GM12892 (cell line): ENCODE results near the gene MICAL3.

Experiments
- POLR2AphosphoS5 ChIP-seq: IDR thresholded peaks from 2 replicates; pipeline ENCODE4 v1.6.1; 2011; ENCODE audit warnings: low read depth, low read length, control low read depth
- TAF1 ChIP-seq: IDR thresholded peaks from 2 replicates; pipeline ENCODE4 v1.6.1; 2011; ENCODE audit warnings: low read depth, mild to moderate bottlenecking, control low read depth, low read length, borderline replicate concordance

DNA sequence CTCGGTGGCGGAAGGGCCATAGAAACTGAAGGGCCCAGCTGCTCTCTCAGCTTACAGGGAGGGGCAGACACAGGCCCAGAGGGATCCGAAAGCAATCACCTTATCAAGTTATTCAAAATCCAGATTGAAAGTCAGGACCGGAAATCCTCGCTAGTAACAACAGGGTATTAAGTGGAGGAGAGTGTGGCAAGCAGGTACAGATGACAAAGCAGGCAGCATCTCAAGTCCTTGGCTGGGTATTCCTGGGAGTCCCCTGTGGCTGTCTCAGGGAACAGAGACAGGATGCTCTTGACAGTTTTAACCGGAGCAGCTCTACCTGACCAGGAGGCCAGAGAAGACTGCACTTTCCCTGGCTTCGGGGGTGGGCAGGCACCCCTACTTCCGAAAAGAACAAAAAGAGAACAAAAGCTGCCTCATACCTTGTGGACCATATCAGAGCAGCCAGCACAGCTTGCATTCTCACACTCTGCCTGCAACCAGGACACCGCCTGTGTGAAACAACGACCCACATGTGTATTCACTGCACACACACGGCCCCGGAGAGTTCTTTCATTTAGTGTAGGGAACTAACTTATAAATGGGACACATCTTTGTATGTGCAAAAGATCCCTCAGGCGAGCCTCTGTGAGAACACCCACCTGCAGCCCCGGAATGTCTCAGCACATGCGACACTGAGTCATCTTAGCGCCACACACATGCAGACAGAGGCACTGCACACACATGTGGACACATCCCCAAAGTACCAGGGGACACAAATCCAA, 78.3 kb downstream of the MICAL3 start:
- TF ChIP-seq TAF1 (no peak), POLR2AphosphoS5 (no peak)
